ENCODE results near the gene SNIP1.
"Not testable (repeated sequence)": the region's sequence is repeated elsewhere in the genome, so short reads cannot be mapped to it uniquely, and the experiment has no call there.

The SNIP1 gene

DNA sequence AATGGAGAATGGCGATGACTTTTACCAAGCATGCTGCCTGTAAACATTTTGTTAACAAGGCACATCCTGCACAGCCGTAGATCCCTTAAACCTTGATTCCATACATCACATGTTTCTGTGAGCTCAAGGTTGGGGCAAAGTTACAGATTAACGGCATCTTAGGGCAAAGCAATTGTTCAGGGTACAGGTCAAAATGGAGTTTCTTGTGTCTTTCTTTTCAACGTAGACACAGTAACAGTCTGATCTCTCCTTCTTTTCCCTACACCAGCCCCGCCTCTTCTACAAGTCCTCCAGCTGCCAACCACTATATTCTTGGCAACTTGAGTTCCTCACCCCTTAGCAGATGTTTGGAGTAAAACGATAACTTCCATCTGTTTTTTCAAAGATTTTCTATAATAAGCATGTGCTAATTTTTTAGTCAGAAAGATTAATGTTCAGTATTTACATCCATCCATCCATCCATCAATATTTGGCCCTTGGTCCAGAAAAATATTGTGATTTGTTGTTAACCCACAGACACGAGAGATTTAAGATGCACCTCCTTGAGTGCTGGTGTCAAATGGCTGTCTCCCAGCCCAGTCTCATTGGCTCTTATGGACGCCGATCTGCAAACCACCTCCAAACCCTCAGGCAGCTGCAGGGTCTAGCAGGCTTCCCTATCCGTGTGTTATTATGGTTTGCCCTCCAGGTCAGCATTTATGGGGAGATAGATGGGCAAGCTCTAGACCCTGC lies 6.5 kb upstream of the SNIP1 start:
- peaks cover 10% of the 10 kb centered on the region; the same call in 1 of the 2 replicates for H3K36me3 ChIP-seq (ENCODE audit: insufficient read depth, low read length)
- no peak for TF ChIP-seq CTCF (IDR thresholded peaks at IDR 0.05; ENCODE audit: low read length)
- no peak for TF ChIP-seq EZH2 (IDR thresholded peaks at IDR 0.05; ENCODE audit: borderline replicate concordance, low read length)
- no peak overlapping the region for H3K9ac ChIP-seq (ENCODE audit: low read length)
- no peaks in the 10 kb centered on the region for H3K9me3 ChIP-seq (ENCODE audit: low read length)
- H3K79me2 ChIP-seq (ENCODE audit: insufficient read depth, low read length) = no peaks in the 10 kb centered on the region
- peaks cover 5% of the 10 kb centered on the region for H3K4me1 ChIP-seq (ENCODE audit: insufficient read depth, low read length, severe bottlenecking)
- no peak overlapping the region for H3K4me3 ChIP-seq (ENCODE audit: low read depth, low read length, poor library complexity, severe bottlenecking)
- no peaks in the 10 kb centered on the region for H4K20me1 ChIP-seq (ENCODE audit: insufficient read depth, low read length)
- H3K27ac ChIP-seq (ENCODE audit: low read depth, low read length, poor library complexity, severe bottlenecking) = no peak overlapping the region
- H3K9me2 ChIP-seq (ENCODE audit: low read depth, low read length) = no peaks in the 10 kb centered on the region
- H2AFZ ChIP-seq (ENCODE audit: low read length) = no peak overlapping the region
- no peak overlapping the region for H3K4me2 ChIP-seq (ENCODE audit: low read length)
- H3K27me3 ChIP-seq (ENCODE audit: insufficient read depth, low read length) = no peaks in the 10 kb centered on the region
- H3F3A ChIP-seq (ENCODE audit: insufficient read depth, low read length) = no peaks in the 10 kb centered on the region

DNA sequence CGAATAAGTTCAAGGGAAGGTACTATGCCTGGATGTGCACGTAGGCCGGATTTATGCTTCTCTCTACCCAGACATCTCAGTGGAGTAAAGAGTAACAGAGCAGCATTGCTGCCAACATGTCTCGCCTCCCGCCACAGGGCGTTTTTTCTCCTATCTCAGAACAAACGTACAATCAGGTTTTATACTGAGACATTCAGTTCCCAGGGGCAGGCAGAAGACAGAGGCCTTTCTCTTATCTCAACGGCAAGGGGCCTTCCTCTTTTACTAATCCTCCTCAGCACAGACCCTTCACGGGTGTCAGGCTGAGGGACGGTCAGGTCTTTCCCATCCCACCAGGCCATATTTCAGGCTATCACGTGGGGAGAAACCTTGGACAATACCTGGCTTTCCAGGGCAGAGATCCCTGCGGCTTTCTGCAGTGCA lies 5.9 kb upstream of the SNIP1 start:
- not testable (repeated sequence) for H3K4me2 ChIP-seq (ENCODE audit: low read length); H3K9me2 ChIP-seq (ENCODE audit: low read depth, low read length); H3K9me3 ChIP-seq (ENCODE audit: low read length)

GRCh38 chr1:37559080-37559479 lies 5.0 kb upstream of the SNIP1 start:
- no peak for TF ChIP-seq CTCF (IDR thresholded peaks at IDR 0.05; ENCODE audit: low read length)
- no peak for TF ChIP-seq EZH2 (IDR thresholded peaks at IDR 0.05; ENCODE audit: borderline replicate concordance, low read length)
- H3K4me2 ChIP-seq (ENCODE audit: low read length) = no peak overlapping the region
- no peak overlapping the region for H2AFZ ChIP-seq (ENCODE audit: low read length)
- peaks cover 8% of the 10 kb centered on the region for H3K9me3 ChIP-seq (ENCODE audit: low read length)
- no peak overlapping the region for H3K27ac ChIP-seq (ENCODE audit: low read depth, low read length, poor library complexity, severe bottlenecking)
- no peaks in the 10 kb centered on the region for H3K79me2 ChIP-seq (ENCODE audit: insufficient read depth, low read length)
- no peak overlapping the region for H3K4me3 ChIP-seq (ENCODE audit: low read depth, low read length, poor library complexity, severe bottlenecking)
- H3K9me2 ChIP-seq (ENCODE audit: low read depth, low read length) = no peaks in the 10 kb centered on the region
- no peaks in the 10 kb centered on the region for H4K20me1 ChIP-seq (ENCODE audit: insufficient read depth, low read length)
- no peaks in the 10 kb centered on the region for H3F3A ChIP-seq (ENCODE audit: insufficient read depth, low read length)
- H3K9ac ChIP-seq (ENCODE audit: low read length) = no peak overlapping the region
- no peaks in the 10 kb centered on the region for H3K27me3 ChIP-seq (ENCODE audit: insufficient read depth, low read length)
- no peaks in the 10 kb centered on the region; the same call in 1 of the 2 replicates for H3K36me3 ChIP-seq (ENCODE audit: insufficient read depth, low read length)
- H3K4me1 ChIP-seq (ENCODE audit: insufficient read depth, low read length, severe bottlenecking) = peaks cover 5% of the 10 kb centered on the region

More for the DNA sequence above, 5.9 kb upstream of the SNIP1 start:
- not testable (repeated sequence) for H3K79me2 ChIP-seq (ENCODE audit: insufficient read depth, low read length); H3K27me3 ChIP-seq (ENCODE audit: insufficient read depth, low read length); H3K4me3 ChIP-seq (ENCODE audit: low read depth, low read length, poor library complexity, severe bottlenecking); H3K27ac ChIP-seq (ENCODE audit: low read depth, low read length, poor library complexity, severe bottlenecking); H3K4me1 ChIP-seq (ENCODE audit: insufficient read depth, low read length, severe bottlenecking); H3K9ac ChIP-seq (ENCODE audit: low read length); H2AFZ ChIP-seq (ENCODE audit: low read length); H3K36me3 ChIP-seq (ENCODE audit: insufficient read depth, low read length); H3F3A ChIP-seq (ENCODE audit: insufficient read depth, low read length); H4K20me1 ChIP-seq (ENCODE audit: insufficient read depth, low read length)

DNA sequence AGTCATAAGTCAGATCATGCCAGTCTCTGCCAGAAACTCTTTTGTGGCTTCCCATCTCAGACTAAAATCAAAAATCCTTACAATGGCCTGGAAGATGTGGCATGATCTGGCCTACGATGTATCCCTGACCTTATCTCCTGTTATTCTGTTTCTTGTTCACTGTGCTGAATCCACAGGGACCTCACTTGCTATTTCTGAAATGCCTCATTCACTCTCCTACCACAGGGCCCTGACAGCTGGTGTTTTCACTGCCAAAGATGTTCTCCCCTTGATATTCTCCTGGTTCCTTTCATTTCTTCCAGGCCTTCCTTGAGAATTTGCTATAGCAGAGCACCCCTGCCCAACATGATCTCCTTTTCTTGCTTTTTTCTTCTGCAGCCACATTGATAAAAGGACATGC lies 4.3 kb upstream of the SNIP1 start:
- H3K9me2 ChIP-seq (ENCODE audit: low read depth, low read length) = no peaks in the 10 kb centered on the region
- H3K4me2 ChIP-seq (ENCODE audit: low read length) = no peak overlapping the region
- TF ChIP-seq CTCF (IDR thresholded peaks at IDR 0.05; ENCODE audit: low read length) = no peak
- peaks cover 8% of the 10 kb centered on the region for H3K9me3 ChIP-seq (ENCODE audit: low read length)
- H3K79me2 ChIP-seq (ENCODE audit: insufficient read depth, low read length) = peaks cover 4% of the 10 kb centered on the region
- no peak overlapping the region for H3K9ac ChIP-seq (ENCODE audit: low read length)
- H4K20me1 ChIP-seq (ENCODE audit: insufficient read depth, low read length) = no peaks in the 10 kb centered on the region
- no peak overlapping the region for H3K27ac ChIP-seq (ENCODE audit: low read depth, low read length, poor library complexity, severe bottlenecking)
- no peaks in the 10 kb centered on the region; the same call in 1 of the 2 replicates for H3K36me3 ChIP-seq (ENCODE audit: insufficient read depth, low read length)
- H3K27me3 ChIP-seq (ENCODE audit: insufficient read depth, low read length) = no peaks in the 10 kb centered on the region
- H3K4me1 ChIP-seq (ENCODE audit: insufficient read depth, low read length, severe bottlenecking) = peaks cover 7% of the 10 kb centered on the region
- H3K4me3 ChIP-seq (ENCODE audit: low read depth, low read length, poor library complexity, severe bottlenecking) = no peak overlapping the region
- H2AFZ ChIP-seq (ENCODE audit: low read length) = no peak overlapping the region
- H3F3A ChIP-seq (ENCODE audit: insufficient read depth, low read length) = no peaks in the 10 kb centered on the region
